GM10248 (cell line): Measurements from ENCODE around the gene DNMT3A.

Experiments
- CTCF ChIA-PET: fragments of 300-600 bp; sonication (Branson Sonifier 250); formaldehyde crosslinking; extraction: SDS; loops from one replicate; lab custom pipeline; 2021; ENCODE audit warnings: antibody characterized with exemption; lab: Yijun Ruan, JAX
- POLR2A ChIA-PET: fragments of 350-650 bp; sonication (Branson Sonifier 250); formaldehyde crosslinking; extraction: SDS; loops from one replicate; lab custom pipeline; 2020; ENCODE audit warnings: antibody characterized with exemption; lab: Yijun Ruan, JAX
- DNase-seq: peaks from one replicate; pipeline ENCODE4 v3.0.0; 2012; ENCODE audit errors: extremely low spot score
- TF ChIP-seq, protein P1 (sequence below): IDR thresholded peaks from 2 replicates; pipeline ENCODE4 v1.5.1; 2012; ENCODE audit warnings: mild to moderate bottlenecking, low read depth; ENCODE audit errors: extremely low read depth, missing control alignments, control extremely low read depth

DNMT3A gene

DNA sequence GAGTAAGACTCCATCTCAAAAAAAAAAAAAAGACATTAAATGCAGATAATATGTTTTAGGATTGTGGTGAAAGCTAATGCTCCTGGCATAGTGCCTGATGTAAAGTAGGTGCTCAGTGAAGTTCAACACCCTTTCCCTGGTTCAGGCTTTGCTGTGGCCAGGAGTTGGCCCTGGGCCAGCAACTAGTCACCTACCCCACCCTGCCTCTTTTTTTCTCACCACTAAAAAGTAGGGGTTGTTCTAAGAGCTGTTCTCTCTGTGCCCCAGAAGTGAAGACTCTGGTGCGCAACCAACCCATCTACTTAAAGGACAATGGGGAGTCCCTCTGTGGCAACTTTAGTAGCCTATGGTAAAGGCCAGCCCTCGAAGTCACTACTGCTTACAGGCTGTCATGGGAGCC lies 75.9 kb downstream of the DNMT3A start:
- ChIA-PET CTCF (no interaction called here), POLR2A (no interaction called here)
- no peak for DNase-seq
- TF ChIP-seq, protein P1, sequence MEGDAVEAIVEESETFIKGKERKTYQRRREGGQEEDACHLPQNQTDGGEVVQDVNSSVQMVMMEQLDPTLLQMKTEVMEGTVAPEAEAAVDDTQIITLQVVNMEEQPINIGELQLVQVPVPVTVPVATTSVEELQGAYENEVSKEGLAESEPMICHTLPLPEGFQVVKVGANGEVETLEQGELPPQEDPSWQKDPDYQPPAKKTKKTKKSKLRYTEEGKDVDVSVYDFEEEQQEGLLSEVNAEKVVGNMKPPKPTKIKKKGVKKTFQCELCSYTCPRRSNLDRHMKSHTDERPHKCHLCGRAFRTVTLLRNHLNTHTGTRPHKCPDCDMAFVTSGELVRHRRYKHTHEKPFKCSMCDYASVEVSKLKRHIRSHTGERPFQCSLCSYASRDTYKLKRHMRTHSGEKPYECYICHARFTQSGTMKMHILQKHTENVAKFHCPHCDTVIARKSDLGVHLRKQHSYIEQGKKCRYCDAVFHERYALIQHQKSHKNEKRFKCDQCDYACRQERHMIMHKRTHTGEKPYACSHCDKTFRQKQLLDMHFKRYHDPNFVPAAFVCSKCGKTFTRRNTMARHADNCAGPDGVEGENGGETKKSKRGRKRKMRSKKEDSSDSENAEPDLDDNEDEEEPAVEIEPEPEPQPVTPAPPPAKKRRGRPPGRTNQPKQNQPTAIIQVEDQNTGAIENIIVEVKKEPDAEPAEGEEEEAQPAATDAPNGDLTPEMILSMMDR = no peak

DNA sequence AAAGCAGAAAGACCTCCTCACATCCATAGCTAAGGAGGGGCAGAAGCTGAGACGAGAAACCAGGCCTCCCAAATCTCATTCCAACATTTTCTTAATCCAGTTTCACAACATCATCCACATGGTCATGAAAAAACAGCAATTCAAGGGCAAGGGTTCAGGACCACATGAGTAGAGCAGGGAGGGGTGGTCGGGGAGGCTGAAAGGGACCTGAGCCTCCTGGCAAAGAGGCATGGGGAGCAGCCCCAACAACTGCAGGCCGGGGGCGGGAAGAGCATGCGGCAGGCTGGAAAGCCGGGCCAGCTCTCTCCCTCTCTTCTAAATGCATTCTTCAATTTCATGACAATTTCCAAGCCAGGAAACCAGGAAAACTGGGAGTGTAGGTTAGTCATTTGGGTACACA lies 76.7 kb downstream of the DNMT3A start:
- DNase-seq = no peak
- TF ChIP-seq, protein P1 = no peak
- ChIA-PET CTCF (interaction anchor here (1.2 kb wide), 1 partner anchor 11 kb away, joined by 3 read pairs; no protein-coding TSS in a partner anchor), POLR2A (no interaction called here)

DNA sequence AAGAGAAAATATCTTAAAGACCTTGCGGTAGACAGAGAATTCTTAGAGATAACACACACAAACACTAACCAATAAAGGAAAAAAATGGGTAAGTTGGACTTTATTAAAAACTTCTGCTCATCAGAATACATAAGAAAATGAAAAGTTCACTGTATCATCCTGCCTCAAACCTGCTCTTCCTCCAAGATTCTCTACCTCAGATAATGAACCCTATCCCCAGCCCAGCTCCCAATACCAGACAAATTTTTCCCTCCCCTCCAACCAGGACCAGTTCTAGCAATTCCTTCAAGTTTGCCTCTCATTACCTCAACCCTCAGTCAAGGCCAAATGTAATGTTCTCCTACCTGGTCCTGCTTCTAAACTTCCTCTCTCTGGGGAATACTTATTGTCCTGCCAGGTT lies 79.4 kb downstream of the DNMT3A start:
- POLR2A ChIA-PET = interaction anchor here (0.7 kb wide), 1 partner anchor 12 kb away, joined by 4 read pairs; no protein-coding TSS in a partner anchor
- DNase-seq = no peak
- CTCF ChIA-PET = interaction anchor here (2.7 kb wide), 1 partner anchor 15 kb away, joined by 19 read pairs; no protein-coding TSS in a partner anchor
- TF ChIP-seq, protein P1 = no peak

DNA sequence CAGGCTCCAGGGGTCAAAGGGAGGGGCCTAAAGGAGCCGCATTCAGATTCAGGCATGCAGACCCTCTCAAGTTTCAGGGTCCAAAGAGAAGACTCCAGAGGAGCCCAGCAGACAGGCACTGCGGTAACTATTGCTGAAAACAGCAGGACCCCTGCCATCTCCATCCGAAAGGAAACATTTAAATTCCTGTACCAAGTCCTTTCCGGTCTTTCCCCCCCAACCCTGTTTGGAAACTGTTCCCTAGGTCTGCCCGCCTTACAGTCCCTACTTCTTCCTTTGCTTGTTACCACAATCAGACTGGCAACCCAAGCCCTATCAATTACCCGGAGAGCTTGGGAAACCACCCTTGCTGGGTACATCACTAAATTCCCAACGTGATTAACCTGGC lies 82.0 kb downstream of the DNMT3A start:
- ChIA-PET CTCF (interaction anchor here (1.0 to 2.7 kb wide), 3 partner anchors 16 to 29 kb away, joined by 3 to 19 read pairs (median 5); no protein-coding TSS in a partner anchor), POLR2A (no interaction called here)
- TF ChIP-seq, protein P1 = no peak
- no peak for DNase-seq

GRCh38 chr2:25258847-25259736 lies 82.6 kb downstream of the DNMT3A start:
- no peak for DNase-seq
- ChIA-PET POLR2A (no interaction called here), CTCF (interaction anchor here (1.4 to 2.5 kb wide), 3 partner anchors 9 to 29 kb away, joined by 4 to 7 read pairs (median 5); no protein-coding TSS in a partner anchor)
- TF ChIP-seq, protein P1 = no peak

DNA sequence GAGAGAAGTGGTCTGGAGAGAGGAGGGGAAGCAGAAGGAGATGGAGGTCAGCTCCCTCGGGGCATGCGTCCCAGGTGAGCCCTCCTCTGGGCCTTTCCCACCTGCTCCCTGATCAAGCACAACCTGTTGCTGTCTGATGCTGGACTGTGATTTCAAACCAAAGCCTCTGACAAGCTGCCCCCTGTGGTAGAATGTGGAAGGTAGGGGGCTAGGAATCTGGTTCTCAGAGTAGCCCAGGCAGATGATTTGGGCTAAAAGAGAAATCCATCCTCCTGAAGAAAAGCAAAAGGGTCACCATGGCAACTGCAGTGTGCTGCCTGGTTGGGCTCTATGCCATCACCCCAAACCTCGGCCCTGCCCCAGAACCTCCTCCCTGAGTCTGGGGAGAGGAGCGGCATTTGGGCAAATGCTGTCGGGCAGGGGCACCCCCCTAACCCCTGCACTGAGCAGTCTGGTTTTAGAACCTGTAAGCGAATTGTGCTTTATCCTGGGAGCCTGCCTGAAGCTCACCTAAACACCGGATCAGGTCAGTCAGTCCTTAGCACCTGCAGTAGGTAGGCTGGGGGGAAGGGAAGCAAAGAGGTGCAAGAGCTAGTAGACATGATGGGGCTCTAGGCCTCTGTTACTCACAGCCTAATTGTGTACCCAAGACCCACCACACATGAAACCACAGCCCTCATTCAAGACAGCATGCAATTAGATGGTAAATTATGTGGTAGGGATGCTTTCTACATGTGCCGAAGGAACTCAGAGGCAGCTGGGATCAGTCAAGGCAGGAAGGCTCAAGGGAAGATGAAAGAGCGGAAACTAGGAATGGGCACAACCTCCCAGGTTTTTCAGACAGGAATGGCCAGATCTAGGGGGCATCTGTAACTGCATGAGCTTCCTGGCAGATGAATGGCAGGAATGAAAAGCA lies 83.5 kb downstream of the DNMT3A start:
- TF ChIP-seq, protein P1 = no peak
- ChIA-PET CTCF (interaction anchor here (1.4 to 2.5 kb wide), 2 partner anchors 10 to 19 kb away, joined by 4 to 7 read pairs; no protein-coding TSS in a partner anchor), POLR2A (no interaction called here)
- no peak for DNase-seq
